HG02981 (cell line): ENCODE results near the gene FRMD4A.

Experiments used
- ATAC-seq: cut with Tn5 transposase; IDR thresholded peaks from one replicate; pipeline ENCODE4 v1.9.1; 2021; ENCODE audit warnings: mild to moderate bottlenecking, moderate library complexity; ENCODE audit not compliant: unreplicated experiment

The FRMD4A gene

GRCh38 chr10:13612654-13613373 is 717.9 kb downstream of the FRMD4A start:
- no peak for ATAC-seq

- no peak for ATAC-seq
Measured at GRCh38 chr10:13608246-13608853, 722.4 kb downstream of the FRMD4A start.

GRCh38 chr10:13604357-13605040 is 726.2 kb downstream of the FRMD4A start:
- ATAC-seq = no peak

GRCh38 chr10:13597909-13598308 is 732.8 kb downstream of the FRMD4A start:
- ATAC-seq = no peak

GRCh38 chr10:13594641-13595040 is 736.1 kb downstream of the FRMD4A start:
- no peak for ATAC-seq
